KMS-11 (cell line): ENCODE data around the gene RRP8.

Experiments used
- H2AFZ ChIP-seq: fragments of 200-600 bp; sonication (generic); 2 replicates; pipeline ENCODE4 v1.6.1; 2016; ENCODE audit warnings: antibody characterized with exemption, mixed run types, low read depth
- H3K27ac ChIP-seq: fragments of 200-600 bp; sonication (generic); 2 replicates; pipeline ENCODE4 v1.6.1; 2016; ENCODE audit warnings: mild to moderate bottlenecking, mixed run types
- H3K27me3 ChIP-seq: fragments of 200-600 bp; sonication (generic); 2 replicates; pipeline ENCODE4 v1.6.1; 2017; ENCODE audit warnings: mild to moderate bottlenecking, low read depth, mixed run types, moderate library complexity; ENCODE audit not compliant: insufficient read depth
- H3K36me3 ChIP-seq: fragments of 200-600 bp; sonication (generic); 2 replicates; pipeline ENCODE4 v1.6.1; 2017; ENCODE audit warnings: mild to moderate bottlenecking, mixed run types; ENCODE audit not compliant: insufficient read depth
- H3K4me1 ChIP-seq: fragments of 200-600 bp; sonication (generic); 2 replicates; pipeline ENCODE4 v1.6.1; 2016; ENCODE audit warnings: mild to moderate bottlenecking, low read depth, mixed run types; ENCODE audit not compliant: poor library complexity, severe bottlenecking
- H3K4me2 ChIP-seq: fragments of 200-600 bp; sonication (generic); 2 replicates; pipeline ENCODE4 v1.7.0; 2016; ENCODE audit warnings: mild to moderate bottlenecking, mixed run types
- H3K4me3 ChIP-seq: fragments of 200-600 bp; sonication (generic); IDR thresholded peaks from 2 replicates; pipeline ENCODE4 v1.6.1; 2017; ENCODE audit warnings: low read depth, low read length, mixed read lengths; ENCODE audit not compliant: insufficient read depth
- H3K79me2 ChIP-seq: fragments of 200-600 bp; sonication (generic); 2 replicates; pipeline ENCODE4 v1.6.1; 2016; ENCODE audit warnings: low read depth, mixed run types; ENCODE audit not compliant: insufficient read depth
- H3K9ac ChIP-seq: fragments of 200-600 bp; sonication (generic); 2 replicates; pipeline ENCODE4 v1.6.1; 2016; ENCODE audit warnings: mild to moderate bottlenecking, mixed run types
- H4K20me1 ChIP-seq: fragments of 200-600 bp; sonication (generic); 2 replicates; pipeline ENCODE4 v1.6.1; 2016; ENCODE audit warnings: mild to moderate bottlenecking, mixed run types; ENCODE audit not compliant: insufficient read depth
- CTCF ChIP-seq: fragments of 200-600 bp; sonication (generic); conservative IDR thresholded peaks from 2 replicates; pipeline ENCODE4 v1.6.1; 2017; ENCODE audit warnings: low read depth, mild to moderate bottlenecking, antibody characterized with exemption, low read length, moderate library complexity, mixed read lengths

RRP8 gene

GRCh38 chr11:6620636-6621035, 17.2 kb upstream of the RRP8 start:
- H3K4me2 ChIP-seq = no peak overlapping the region

GRCh38 chr11:6619004-6619745, 15.8 kb upstream of the RRP8 start, which contains the start of gene TPP1:
Gene TPP1, minus strand, starts transcription at chr11:6619422. Its CDS starts 22 bp downstream, at chr11:6619400.
- no peaks in the 10 kb centered on the region for H3K36me3 ChIP-seq
- H4K20me1 ChIP-seq = no peaks in the 10 kb centered on the region
- H3K9ac ChIP-seq = peak within 1 kb of the TSS; percentile 52; the same call in 1 of the 2 replicates
- no peaks in the 10 kb centered on the region for H3K27me3 ChIP-seq
- peaks cover 10% of the 10 kb centered on the region for H3K4me1 ChIP-seq
- peak within 1 kb of the TSS; percentile 85 for H3K4me2 ChIP-seq
- peak within 1 kb of the TSS; percentile 26 for H3K4me3 ChIP-seq
- no peaks in the 10 kb centered on the region for H3K79me2 ChIP-seq
- H3K27ac ChIP-seq = no peak within 1 kb of the TSS; the same call in 1 of the 2 replicates
- peak within 1 kb of the TSS; percentile 62 for H2AFZ ChIP-seq
- no peak for TF ChIP-seq CTCF

More at GRCh38 chr11:6620636-6621035, 17.2 kb upstream of the RRP8 start:
- Histone ChIP-seq H3K4me1 (peaks cover 10% of the 10 kb centered on the region), H3K36me3 (no peaks in the 10 kb centered on the region), H4K20me1 (no peaks in the 10 kb centered on the region), H2AFZ (no peak overlapping the region), H3K27ac (no peak overlapping the region), H3K4me3 (no peak overlapping the region), H3K9ac (no peak overlapping the region), H3K27me3 (no peaks in the 10 kb centered on the region), H3K79me2 (no peaks in the 10 kb centered on the region)
- no peak for TF ChIP-seq CTCF

- Histone ChIP-seq H3K36me3 (no peaks in the 10 kb centered on the region), H3K27me3 (no peaks in the 10 kb centered on the region), H4K20me1 (no peaks in the 10 kb centered on the region), H3K4me2 (peak overlapping the region; percentile 85), H3K4me1 (peaks cover 15% of the 10 kb centered on the region), H3K9ac (peak overlapping the region; percentile 52; the same call in 1 of the 2 replicates), H3K27ac (no peak overlapping the region), H3K79me2 (no peaks in the 10 kb centered on the region), H3K4me3 (peak overlapping the region; percentile 26), H2AFZ (peak overlapping the region; percentile 62; the same call in 1 of the 2 replicates)
- no peak for TF ChIP-seq CTCF
These were observed 14.9 kb upstream of the RRP8 start for GRCh38 chr11:6618117-6619003.

GRCh38 chr11:6617315-6617781, 13.9 kb upstream of the RRP8 start:
- H3K36me3 ChIP-seq = no peaks in the 10 kb centered on the region
- no peaks in the 10 kb centered on the region for H3K27me3 ChIP-seq
- no peak overlapping the region for H3K27ac ChIP-seq
- no peak overlapping the region for H2AFZ ChIP-seq
- H3K4me1 ChIP-seq = peaks cover 20% of the 10 kb centered on the region
- no peak overlapping the region for H3K4me3 ChIP-seq
- H3K79me2 ChIP-seq = no peaks in the 10 kb centered on the region
- no peak overlapping the region for H3K9ac ChIP-seq
- no peaks in the 10 kb centered on the region for H4K20me1 ChIP-seq
- TF ChIP-seq CTCF = no peak
- H3K4me2 ChIP-seq = no peak overlapping the region
